ENCODE measurements around the gene ANXA2. TPM values are rescaled to one million over a fixed set of nuclear protein-coding genes. Genes with fewer than 3 reads are reported as not detected.

The ANXA2 gene
- total and polyA plus RNA-seq, 2 donors, result 562 to 906 TPM

- H3K36me3 ChIP-seq (ENCODE audit: insufficient read depth), result no peaks in the 10 kb centered on the region
- WGBS, result 13% methylated on average over 6 of the region's 6 CpGs
- no peak overlapping the region for H3K4me3 ChIP-seq (ENCODE audit: low read depth, low read length)
- no peak for DNase-seq (ENCODE audit: extremely low spot score)
- H3K4me1 ChIP-seq (ENCODE audit: insufficient read depth), result peaks cover 6% of the 10 kb centered on the region
- H3K27ac ChIP-seq (ENCODE audit: low read depth), result peak overlapping the region; percentile 83
These were observed 6.8 kb downstream of the ANXA2 start for GRCh38 chr15:60390871-60391501.

GRCh38 chr15:60390231-60390630 is 7.6 kb downstream of the ANXA2 start:
- 78% methylated on average over 6 of the region's 6 CpGs for WGBS
- no peaks in the 10 kb centered on the region for H3K36me3 ChIP-seq (ENCODE audit: insufficient read depth)
- no peak for DNase-seq (ENCODE audit: extremely low spot score)
- H3K4me3 ChIP-seq (ENCODE audit: low read depth, low read length), result no peak overlapping the region
- peaks cover 4% of the 10 kb centered on the region for H3K4me1 ChIP-seq (ENCODE audit: insufficient read depth)
- H3K27ac ChIP-seq (ENCODE audit: low read depth), result no peak overlapping the region

GRCh38 chr15:60389261-60390077 is 8.3 kb downstream of the ANXA2 start:
- DNase-seq (ENCODE audit: extremely low spot score), result no peak
- Histone ChIP-seq H3K4me1 (ENCODE audit: insufficient read depth) (peaks cover 2% of the 10 kb centered on the region), H3K36me3 (ENCODE audit: insufficient read depth) (no peaks in the 10 kb centered on the region), H3K27ac (ENCODE audit: low read depth) (peak overlapping the region; percentile 28), H3K4me3 (ENCODE audit: low read depth, low read length) (no peak overlapping the region)
- WGBS, result 45% methylated on average over 8 of the region's 8 CpGs

- H3K27ac ChIP-seq (ENCODE audit: low read depth), result no peak overlapping the region
- 88% methylated on average over 1 of the region's 1 CpG for WGBS
- H3K4me3 ChIP-seq (ENCODE audit: low read depth, low read length), result no peak overlapping the region
- DNase-seq (ENCODE audit: extremely low spot score), result no peak
- peaks cover 1% of the 10 kb centered on the region for H3K4me1 ChIP-seq (ENCODE audit: insufficient read depth)
- no peaks in the 10 kb centered on the region for H3K36me3 ChIP-seq (ENCODE audit: insufficient read depth)
These were observed 10.5 kb downstream of the ANXA2 start for GRCh38 chr15:60387321-60387720.

DNA sequence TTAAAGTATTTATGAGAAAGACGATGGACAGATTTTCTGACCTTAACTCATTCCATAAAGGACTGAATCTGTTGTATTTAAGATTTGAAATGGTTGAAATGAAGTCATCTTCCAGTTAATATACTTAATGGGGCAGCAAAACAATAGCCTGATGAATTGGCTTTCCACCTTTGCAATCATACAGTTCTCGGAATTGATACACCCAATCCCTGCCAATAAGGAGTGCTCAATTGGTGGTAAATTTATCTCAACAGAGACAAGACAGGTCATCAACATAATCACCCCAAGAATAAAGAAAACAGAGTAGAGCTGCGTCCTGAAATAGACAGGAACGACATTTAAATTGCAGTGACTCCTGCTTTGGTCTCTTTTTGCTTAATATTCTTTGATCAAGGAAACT is 11.2 kb downstream of the ANXA2 start:
- no peak for DNase-seq (ENCODE audit: extremely low spot score)
- 79% methylated on average over 4 of the region's 4 CpGs for WGBS
- peaks cover 1% of the 10 kb centered on the region for H3K4me1 ChIP-seq (ENCODE audit: insufficient read depth)
- no peak overlapping the region for H3K27ac ChIP-seq (ENCODE audit: low read depth)
- H3K4me3 ChIP-seq (ENCODE audit: low read depth, low read length), result no peak overlapping the region
- H3K36me3 ChIP-seq (ENCODE audit: insufficient read depth), result no peaks in the 10 kb centered on the region

DNA sequence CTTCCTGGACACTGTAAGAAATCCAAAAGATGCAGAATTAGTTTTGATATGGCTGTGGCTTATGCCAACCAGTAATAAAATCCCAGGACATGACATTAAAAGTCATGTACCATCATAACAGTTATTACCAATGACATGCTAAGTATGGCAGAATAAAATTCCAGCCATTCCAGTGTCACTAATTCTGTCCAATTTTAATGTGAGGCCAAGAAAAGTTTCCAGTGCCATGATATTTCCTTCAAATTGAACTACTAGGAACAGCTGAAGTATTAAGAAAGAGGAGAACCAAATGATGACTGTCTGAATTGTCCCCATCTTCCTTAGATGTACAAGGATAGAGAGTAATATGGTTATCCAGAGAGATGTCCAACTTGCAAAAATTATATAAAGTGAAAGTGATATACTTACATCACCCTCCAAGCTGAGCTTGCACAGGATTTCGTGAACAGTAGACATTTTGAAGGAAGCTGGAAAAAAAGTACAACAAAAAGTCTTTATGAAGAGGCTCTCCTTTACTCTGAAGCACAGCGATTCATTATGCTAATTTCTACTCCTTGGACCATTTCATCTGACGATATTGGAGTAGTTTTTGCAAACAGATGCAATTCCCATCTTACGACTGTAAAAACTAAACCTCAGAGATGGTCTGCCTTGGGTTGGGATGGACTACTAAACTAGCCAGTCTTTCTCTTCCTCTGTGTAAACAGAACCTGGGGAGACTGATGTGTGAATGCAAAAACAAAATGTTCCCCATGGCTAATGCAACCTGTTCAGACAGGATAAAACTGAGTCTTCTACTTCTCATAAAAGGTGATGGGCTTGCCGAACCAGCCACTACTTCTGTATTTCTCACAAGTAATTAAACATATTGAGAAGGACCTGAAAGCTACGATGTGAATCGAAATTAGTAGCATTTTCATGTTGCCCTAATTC is 11.9 kb downstream of the ANXA2 start:
- Histone ChIP-seq H3K36me3 (ENCODE audit: insufficient read depth) (peaks cover 4% of the 10 kb centered on the region), H3K4me3 (ENCODE audit: low read depth, low read length) (no peak overlapping the region), H3K4me1 (ENCODE audit: insufficient read depth) (peaks cover 1% of the 10 kb centered on the region), H3K27ac (ENCODE audit: low read depth) (no peak overlapping the region)
- WGBS, result 85% methylated on average over 7 of the region's 7 CpGs
- DNase-seq (ENCODE audit: extremely low spot score), result no peak

DNA sequence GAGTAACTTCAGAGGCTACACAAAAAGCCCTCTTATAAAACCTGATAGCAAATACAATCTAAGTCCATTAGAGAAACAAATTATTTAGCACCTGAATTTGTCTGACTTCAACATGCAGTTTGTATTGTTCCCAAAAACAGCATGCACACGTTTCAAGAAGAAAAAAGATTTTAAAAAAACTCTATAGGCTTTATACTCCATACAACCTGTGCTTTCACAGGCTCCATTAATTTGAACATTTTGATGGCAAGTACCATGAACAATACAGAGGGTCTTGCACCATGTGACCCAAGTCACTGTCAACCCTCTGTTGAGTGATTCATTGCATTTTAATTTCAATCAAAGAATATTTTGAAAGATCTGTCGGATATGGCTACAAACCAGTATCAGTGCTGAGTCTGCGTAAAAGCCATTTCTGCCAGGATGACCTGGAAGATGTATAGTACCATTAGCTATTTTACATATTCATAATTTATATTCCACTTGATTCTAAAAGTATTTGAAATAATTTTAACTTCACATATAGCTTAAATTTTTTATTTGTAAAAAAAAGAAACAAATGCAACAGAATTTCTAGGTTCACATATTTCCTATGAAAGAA is 13.2 kb downstream of the ANXA2 start:
- Histone ChIP-seq H3K27ac (ENCODE audit: low read depth) (no peak overlapping the region), H3K4me1 (ENCODE audit: insufficient read depth) (peaks cover 3% of the 10 kb centered on the region), H3K4me3 (ENCODE audit: low read depth, low read length) (no peak overlapping the region), H3K36me3 (ENCODE audit: insufficient read depth) (peaks cover 5% of the 10 kb centered on the region)
- no peak for DNase-seq (ENCODE audit: extremely low spot score)
- WGBS, result 87% methylated on average over 3 of the region's 3 CpGs

GRCh38 chr15:60384053-60384452 is 13.7 kb downstream of the ANXA2 start:
- Histone ChIP-seq H3K27ac (ENCODE audit: low read depth) (no peak overlapping the region), H3K4me1 (ENCODE audit: insufficient read depth) (peaks cover 3% of the 10 kb centered on the region), H3K36me3 (ENCODE audit: insufficient read depth) (peaks cover 5% of the 10 kb centered on the region), H3K4me3 (ENCODE audit: low read depth, low read length) (no peak overlapping the region)
- WGBS, result 44% methylated on average over 3 of the region's 3 CpGs
- no peak for DNase-seq (ENCODE audit: extremely low spot score)

- H3K4me3 ChIP-seq (ENCODE audit: low read depth, low read length), result no peak overlapping the region
These were observed 14.8 kb downstream of the ANXA2 start for GRCh38 chr15:60382773-60383674.

GRCh38 chr15:60381148-60381788 is 16.5 kb downstream of the ANXA2 start:
- peaks cover 3% of the 10 kb centered on the region for H3K4me1 ChIP-seq (ENCODE audit: insufficient read depth)
- no peak for DNase-seq (ENCODE audit: extremely low spot score)
- peaks cover 5% of the 10 kb centered on the region for H3K36me3 ChIP-seq (ENCODE audit: insufficient read depth)
- H3K27ac ChIP-seq (ENCODE audit: low read depth), result no peak overlapping the region
- WGBS, result 90% methylated on average over 8 of the region's 8 CpGs
- H3K4me3 ChIP-seq (ENCODE audit: low read depth, low read length), result no peak overlapping the region

More at GRCh38 chr15:60382773-60383674, 14.8 kb downstream of the ANXA2 start:
- Histone ChIP-seq H3K36me3 (ENCODE audit: insufficient read depth) (peaks cover 5% of the 10 kb centered on the region), H3K27ac (ENCODE audit: low read depth) (no peak overlapping the region), H3K4me1 (ENCODE audit: insufficient read depth) (peaks cover 3% of the 10 kb centered on the region)
- no peak for DNase-seq (ENCODE audit: extremely low spot score)
- WGBS, result 89% methylated on average over 8 of the region's 8 CpGs

- Histone ChIP-seq H3K27ac (ENCODE audit: low read depth) (no peak overlapping the region), H3K4me3 (ENCODE audit: low read depth, low read length) (no peak overlapping the region), H3K36me3 (ENCODE audit: insufficient read depth) (peaks cover 5% of the 10 kb centered on the region), H3K4me1 (ENCODE audit: insufficient read depth) (peaks cover 3% of the 10 kb centered on the region)
- no peak for DNase-seq (ENCODE audit: extremely low spot score)
- 58% methylated on average over 8 of the region's 8 CpGs for WGBS
These were observed 18.1 kb downstream of the ANXA2 start for GRCh38 chr15:60379525-60380274.

DNA sequence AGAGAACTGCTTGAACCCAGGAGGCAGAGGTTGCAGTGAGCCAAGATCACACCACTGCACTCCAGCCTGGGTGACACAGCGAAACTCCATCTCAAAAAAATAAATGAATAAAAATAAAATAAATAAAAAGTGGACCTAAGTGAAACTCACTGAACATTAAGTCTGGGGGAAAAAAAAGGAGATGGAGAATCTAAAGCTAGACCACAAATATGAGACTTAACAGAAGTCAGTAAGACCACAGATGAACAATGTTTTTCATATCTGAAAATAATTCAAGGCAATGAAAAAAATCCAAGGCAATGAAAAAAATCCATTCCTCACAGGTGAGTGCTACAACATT is 18.6 kb downstream of the ANXA2 start:
- no peak overlapping the region for H3K27ac ChIP-seq (ENCODE audit: low read depth)
- peaks cover 5% of the 10 kb centered on the region for H3K36me3 ChIP-seq (ENCODE audit: insufficient read depth)
- H3K4me3 ChIP-seq (ENCODE audit: low read depth, low read length), result no peak overlapping the region

More for the DNA sequence above, 18.6 kb downstream of the ANXA2 start:
- peaks cover 3% of the 10 kb centered on the region for H3K4me1 ChIP-seq (ENCODE audit: insufficient read depth)
- WGBS, result 98% methylated on average over 1 of the region's 1 CpG
- no peak for DNase-seq (ENCODE audit: extremely low spot score)

Measured in urinary bladder (tissue), 4 donors.